Activated CD8-positive, alpha-beta T cell treated with anti-CD3 and anti-CD28 coated beads for 36 hours (primary cell): ENCODE results near the gene GABRA6. TPM values are rescaled to one million over a fixed set of nuclear protein-coding genes. Genes with fewer than 3 reads are reported as not detected.
"Not testable (repeated sequence)": the region's sequence is repeated elsewhere in the genome, so short reads cannot be mapped to it uniquely, and the experiment has no call there.

Experiments used
- ATAC-seq: fragments of 200-7000 bp; cut with Tn5 transposase; one replicate; pipeline ENCODE4 v1.10.0; 2021; ENCODE audit warnings: mild to moderate bottlenecking, moderate library complexity
- CTCF ChIA-PET: fragments of 350-600 bp; sonication (Branson Sonifier 250); formaldehyde crosslinking; loops from one replicate; lab custom pipeline; 2021; ENCODE audit warnings: antibody characterized with exemption; lab: Charles Lee
- POLR2A ChIA-PET: fragments of 350-600 bp; sonication (Branson Sonifier 250); formaldehyde crosslinking; loops from one replicate; lab custom pipeline; 2021; ENCODE audit warnings: antibody characterized with exemption; lab: Charles Lee
- DNase-seq: peaks from one replicate; pipeline ENCODE4 v3.0.0-alpha.2; 2020
- H3K27ac Mint-ChIP-seq: one replicate; pipeline ENCODE4 v1.8.0; 2021; ENCODE audit warnings: mild to moderate bottlenecking, mixed read lengths
- H3K27me3 Mint-ChIP-seq: one replicate; pipeline ENCODE4 v1.8.0; 2021; ENCODE audit warnings: mixed read lengths
- H3K36me3 Mint-ChIP-seq: one replicate; pipeline ENCODE4 v1.8.0; 2021; ENCODE audit warnings: low read depth, mixed read lengths
- H3K4me1 Mint-ChIP-seq: one replicate; pipeline ENCODE4 v1.8.0; 2021; ENCODE audit warnings: low read depth, mixed read lengths
- H3K4me3 Mint-ChIP-seq: one replicate; pipeline ENCODE4 v1.8.0; 2021; ENCODE audit warnings: mild to moderate bottlenecking, moderate library complexity, mixed read lengths
- H3K9me3 Mint-ChIP-seq: one replicate; pipeline ENCODE4 v1.8.0; 2021; ENCODE audit warnings: mixed read lengths
- CTCF ChIP-seq: fragments of 200-600 bp; IDR thresholded peaks from one replicate; pipeline ENCODE4 v1.8.0; 2022; ENCODE audit warnings: antibody characterized with exemption, mild to moderate bottlenecking
- intact Hi-C: fragments of 100-400 bp; cut with micrococcal nuclease; formaldehyde crosslinking; loops from one replicate; pipeline ENCODE4 v1.10.0; 2022
- total RNA-seq, 2 experiments: library from RNA; stranded (reverse); gene quantifications; one replicate each; pipeline ENCODE4 v1.2.3, GENCODE V29; 2021

GABRA6 gene
- not detected for total RNA-seq

- no peaks in the 10 kb centered on the region for H3K27me3 Mint-ChIP-seq
- CTCF ChIA-PET = no interaction called here
Measured at GRCh38 chr5:161685461-161685860, at the start of gene GABRA6. GABRA6 (plus strand) TSS chr5:161685721; CDS start chr5:161685990, 269 bp downstream.

GRCh38 chr5:161637591-161637990 lies 47.9 kb upstream of the GABRA6 start:
- TF ChIP-seq CTCF = no peak
- ATAC-seq = no peak
- no peak for DNase-seq
- POLR2A ChIA-PET = no interaction called here
- intact Hi-C loops = no loop called here
- H3K36me3 Mint-ChIP-seq = no peaks in the 10 kb centered on the region
- H3K4me1 Mint-ChIP-seq = no peaks in the 10 kb centered on the region
- no peak overlapping the region for H3K4me3 Mint-ChIP-seq
- no peaks in the 10 kb centered on the region for H3K27me3 Mint-ChIP-seq
- peaks cover 1% of the 10 kb centered on the region for H3K9me3 Mint-ChIP-seq
- CTCF ChIA-PET = no interaction called here
- H3K27ac Mint-ChIP-seq = no peak overlapping the region

More at GRCh38 chr5:161685461-161685860, at the start of gene GABRA6:
- no peak within 1 kb of the TSS for H3K27ac Mint-ChIP-seq
- TF ChIP-seq CTCF = no peak
- no peaks in the 10 kb centered on the region for H3K36me3 Mint-ChIP-seq
- POLR2A ChIA-PET = interaction anchor here (0.5 kb wide), 1 partner anchor 8 kb away, joined by 3 read pairs; no protein-coding TSS in a partner anchor
- ATAC-seq = no peak
- intact Hi-C loops = no loop called here
- no peak for DNase-seq
- no peaks in the 10 kb centered on the region for H3K4me1 Mint-ChIP-seq
- H3K9me3 Mint-ChIP-seq = peaks cover 5% of the 10 kb centered on the region
- H3K4me3 Mint-ChIP-seq = no peak within 1 kb of the TSS

GRCh38 chr5:161641444-161641843 lies 44.1 kb upstream of the GABRA6 start:
- Mint-ChIP-seq H3K27ac (no peak overlapping the region), H3K4me3 (no peak overlapping the region), H3K27me3 (no peaks in the 10 kb centered on the region), H3K36me3 (no peaks in the 10 kb centered on the region), H3K4me1 (no peaks in the 10 kb centered on the region), H3K9me3 (peaks cover 1% of the 10 kb centered on the region)
- ChIA-PET POLR2A (no interaction called here), CTCF (no interaction called here)
- ATAC-seq (no peak), DNase-seq (no peak)
- no peak for TF ChIP-seq CTCF
- intact Hi-C loops = no loop called here

GRCh38 chr5:161645264-161645663 lies 40.3 kb upstream of the GABRA6 start:
- intact Hi-C loops = no loop called here
- no peak for DNase-seq
- CTCF ChIA-PET = no interaction called here
- POLR2A ChIA-PET = no interaction called here
- Mint-ChIP-seq H3K27ac (no peak overlapping the region), H3K4me1 (no peaks in the 10 kb centered on the region), H3K36me3 (no peaks in the 10 kb centered on the region), H3K9me3 (peaks cover 3% of the 10 kb centered on the region), H3K4me3 (no peak overlapping the region), H3K27me3 (no peaks in the 10 kb centered on the region)
- no peak for ATAC-seq
- TF ChIP-seq CTCF = no peak

- ATAC-seq, CTCF ChIA-PET, POLR2A ChIA-PET, H3K27ac Mint-ChIP-seq, H3K4me3 Mint-ChIP-seq, H3K27me3 Mint-ChIP-seq, DNase-seq, H3K4me1 Mint-ChIP-seq, H3K36me3 Mint-ChIP-seq, intact Hi-C loops: not testable (repeated sequence)
- peaks cover 12% of the 10 kb centered on the region for H3K9me3 Mint-ChIP-seq
Measured at GRCh38 chr5:161651926-161652325, 33.6 kb upstream of the GABRA6 start.

- ChIA-PET CTCF (no interaction called here), POLR2A (no interaction called here)
- no peaks in the 10 kb centered on the region for H3K4me1 Mint-ChIP-seq
- H3K27ac Mint-ChIP-seq = no peak overlapping the region
- no peaks in the 10 kb centered on the region for H3K36me3 Mint-ChIP-seq
- peaks cover 10% of the 10 kb centered on the region for H3K9me3 Mint-ChIP-seq
- DNase-seq (no peak), ATAC-seq (no peak)
- H3K4me3 Mint-ChIP-seq = no peak overlapping the region
- no peaks in the 10 kb centered on the region for H3K27me3 Mint-ChIP-seq
- no peak for TF ChIP-seq CTCF
- intact Hi-C loops = no loop called here
Measured at GRCh38 chr5:161660806-161661205, 24.7 kb upstream of the GABRA6 start.
